CD4-positive, alpha-beta T cell (primary cell): ENCODE data around the gene PSMD3. TPM values are rescaled to one million over a fixed set of nuclear protein-coding genes. Genes with fewer than 3 reads are reported as not detected.

ENCODE experiments used
- ATAC-seq: fragments of 200-7000 bp; cut with Tn5 transposase; one replicate; pipeline ENCODE4 v1.10.0; 2022; ENCODE audit warnings: mild to moderate bottlenecking; ENCODE audit not compliant: poor library complexity
- CTCF ChIA-PET: fragments of 350-600 bp; sonication (Branson Sonifier 250); formaldehyde crosslinking; loops from one replicate; lab custom pipeline; 2021; ENCODE audit warnings: antibody characterized with exemption, inconsistent platforms; lab: Charles Lee
- POLR2A ChIA-PET: fragments of 350-600 bp; sonication (Branson Sonifier 250); formaldehyde crosslinking; loops from one replicate; lab custom pipeline; 2021; ENCODE audit warnings: antibody characterized with exemption, inconsistent platforms; lab: Charles Lee
- DNase-seq, 14 experiments: peaks; one replicate each; pipeline ENCODE4 v3.0.0-alpha.2; 2013 to 2020; ENCODE audit warnings: mixed read lengths in 2 of 14
- H3K27ac ChIP-seq, 2 donors: one replicate each; pipeline versions ENCODE4 v1.5.1 to v1.7.0; 2013; ENCODE audit warnings: low read length in 2 of 2, low read depth in 1 of 2, mild to moderate bottlenecking in 1 of 2
- H3K27me3 ChIP-seq, 2 experiments: 1 replicate in 1 of 2; 2 replicates in 1 of 2; pipeline versions ENCODE4 v1.6.1 to v1.7.0; 2013; ENCODE audit warnings: low read length in 2 of 2, control low read depth in 1 of 2, mild to moderate bottlenecking in 1 of 2, moderate library complexity in 1 of 2; ENCODE audit not compliant: insufficient read depth in 2 of 2, control insufficient read depth in 1 of 2
- H3K36me3 ChIP-seq: one replicate; pipeline ENCODE4 v1.6.1; 2013; ENCODE audit warnings: low read length, control low read depth; ENCODE audit not compliant: insufficient read depth
- H3K4me1 ChIP-seq: one replicate; pipeline ENCODE4 v1.6.1; 2013; ENCODE audit warnings: low read length, control low read depth; ENCODE audit not compliant: insufficient read depth
- H3K4me3 ChIP-seq: one replicate; pipeline ENCODE4 v1.5.1; 2013; ENCODE audit warnings: mild to moderate bottlenecking, low read length, moderate library complexity
- H3K9me3 ChIP-seq, 2 experiments: 1 replicate in 1 of 2; 2 replicates in 1 of 2; pipeline versions ENCODE4 v1.6.1 to v1.7.0; 2013; ENCODE audit warnings: low read length in 2 of 2, mild to moderate bottlenecking in 2 of 2, control low read depth in 1 of 2, moderate library complexity in 1 of 2; ENCODE audit not compliant: control insufficient read depth in 1 of 2, insufficient read depth in 1 of 2
- H3K27ac Mint-ChIP-seq: one replicate; pipeline ENCODE4 v1.8.0; 2020; ENCODE audit warnings: mixed read lengths
- H3K27me3 Mint-ChIP-seq: one replicate; pipeline ENCODE4 v1.8.0; 2021; ENCODE audit warnings: mixed read lengths
- H3K36me3 Mint-ChIP-seq: one replicate; pipeline ENCODE4 v1.8.0; 2021; ENCODE audit warnings: low read depth, mixed read lengths
- H3K4me1 Mint-ChIP-seq: one replicate; pipeline ENCODE4 v1.8.0; 2021; ENCODE audit warnings: low read depth, mixed read lengths
- H3K4me3 Mint-ChIP-seq: one replicate; pipeline ENCODE4 v1.8.0; 2020; ENCODE audit warnings: mild to moderate bottlenecking, mixed read lengths
- H3K9me3 Mint-ChIP-seq: one replicate; pipeline ENCODE4 v1.8.0; 2020; ENCODE audit warnings: mixed read lengths
- CTCF ChIP-seq: fragments of 200-600 bp; IDR thresholded peaks from one replicate; pipeline ENCODE4 v1.8.0; 2022; ENCODE audit warnings: antibody characterized with exemption, mild to moderate bottlenecking
- intact Hi-C, 2 experiments: fragments of 100-400 bp; cut with DNase I in 1 of 2; cut with micrococcal nuclease in 1 of 2; formaldehyde crosslinking; loops; one replicate each; pipeline versions ENCODE4 v1.15.1 to v1.9.0; 2023 to 2025; cut with DNase I, micrococcal nuclease
- total RNA-seq, 174 experiments: library from RNA in 2 of 174; stranded (reverse) in 2 of 174; gene quantifications; one replicate each; pipeline ENCODE4 v1.2.3 and lab custom pipeline; 2021 to 2026

The PSMD3 gene
- total RNA-seq, 2 experiments from 2014 or later = 66.7 to 71.9 TPM

GRCh38 chr17:39952680-39953470 lies 27.7 kb upstream of the PSMD3 start:
- peaks cover 25% of the 10 kb centered on the region for H3K4me1 Mint-ChIP-seq
- H3K4me3 ChIP-seq = peak overlapping the region; percentile 66

GRCh38 chr17:39953471-39953888 lies 27.1 kb upstream of the PSMD3 start:
- Histone ChIP-seq H3K36me3 (no peaks in the 10 kb centered on the region), H3K9me3 (no peaks in the 10 kb centered on the region), H3K4me1 (peaks cover 19% of the 10 kb centered on the region), H3K27ac (peak overlapping the region; percentile 22 to 41), H3K27me3 (no peaks in the 10 kb centered on the region), H3K4me3 (peak overlapping the region; percentile 66)
- peak overlapping the region; percentile 90 for H3K4me3 Mint-ChIP-seq
- no peaks in the 10 kb centered on the region for H3K9me3 Mint-ChIP-seq
- ChIA-PET POLR2A (interaction anchor here (1.0 to 3.6 kb wide), 4 partner anchors 27 to 173 kb away, joined by 3 to 46 read pairs (median 5); partner anchors contain the start of genes LRRC3C, ORMDL3 and PSMD3), CTCF (interaction anchor here (1.4 to 2.9 kb wide), 2 partner anchors 27 to 332 kb away, joined by 4 to 22 read pairs; partner anchors contain the start of gene PSMD3)
- H3K27ac Mint-ChIP-seq = peak overlapping the region; percentile 77
- H3K27me3 Mint-ChIP-seq = no peaks in the 10 kb centered on the region
- H3K36me3 Mint-ChIP-seq = no peaks in the 10 kb centered on the region
- DNase-seq (no peak), ATAC-seq (no peak)
- H3K4me1 Mint-ChIP-seq = peaks cover 21% of the 10 kb centered on the region
- TF ChIP-seq CTCF = no peak
- intact Hi-C loops = loop anchor here in 1 of 2 experiments (1.0 to 10.0 kb wide), 2 partner anchors 26 to 319 kb away; partner anchors contain the start of genes LRRC3C, ORMDL3 and STARD3

More at GRCh38 chr17:39952680-39953470, 27.7 kb upstream of the PSMD3 start:
- H3K9me3 ChIP-seq = no peaks in the 10 kb centered on the region
- ChIA-PET POLR2A (interaction anchor here (1.0 to 3.6 kb wide), 4 partner anchors 26 to 223 kb away, joined by 3 to 46 read pairs (median 5); partner anchors contain the start of genes LRRC3C, MIEN1, ORMDL3 and PSMD3), CTCF (interaction anchor here (2.9 kb wide), 1 partner anchor 27 kb away, joined by 22 read pairs; the partner anchor contains the start of gene PSMD3)
- peak overlapping the region; percentile 22 to 41 for H3K27ac ChIP-seq
- H3K4me3 Mint-ChIP-seq = peak overlapping the region; percentile 90
- no peaks in the 10 kb centered on the region for H3K36me3 Mint-ChIP-seq
- H3K27me3 ChIP-seq = no peaks in the 10 kb centered on the region
- DNase-seq (peak; percentile 90 to 99 (median 98)), ATAC-seq (peak; percentile 86)
- no peak for TF ChIP-seq CTCF
- no peaks in the 10 kb centered on the region for H3K36me3 ChIP-seq
- H3K9me3 Mint-ChIP-seq = no peaks in the 10 kb centered on the region
- H3K27ac Mint-ChIP-seq = peak overlapping the region; percentile 77
- intact Hi-C loops = loop anchor here in 1 of 2 experiments (1.0 to 10.0 kb wide), 2 partner anchors 26 to 318 kb away; partner anchors contain the start of genes LRRC3C, ORMDL3 and STARD3
- H3K27me3 Mint-ChIP-seq = no peaks in the 10 kb centered on the region
- H3K4me1 ChIP-seq = peaks cover 20% of the 10 kb centered on the region

GRCh38 chr17:39954876-39955275 lies 25.7 kb upstream of the PSMD3 start:
- Mint-ChIP-seq H3K4me3 (peak overlapping the region; percentile 60), H3K27ac (no peak overlapping the region), H3K9me3 (no peaks in the 10 kb centered on the region), H3K4me1 (peaks cover 22% of the 10 kb centered on the region), H3K36me3 (no peaks in the 10 kb centered on the region), H3K27me3 (no peaks in the 10 kb centered on the region)
- H3K27ac ChIP-seq = no peak overlapping the region
- no peak for TF ChIP-seq CTCF
- H3K9me3 ChIP-seq = no peaks in the 10 kb centered on the region
- no peak for DNase-seq
- no peak for ATAC-seq
- no peaks in the 10 kb centered on the region for H3K36me3 ChIP-seq
- ChIA-PET CTCF (interaction anchor here (1.4 to 2.9 kb wide), 2 partner anchors 25 to 333 kb away, joined by 4 to 22 read pairs; partner anchors contain the start of gene PSMD3), POLR2A (interaction anchor here (0.6 to 3.6 kb wide), 3 partner anchors 26 to 274 kb away, joined by 3 to 46 read pairs (median 4); partner anchors contain the start of gene PSMD3)
- no peaks in the 10 kb centered on the region for H3K27me3 ChIP-seq
- no peak overlapping the region for H3K4me3 ChIP-seq
- peaks cover 24% of the 10 kb centered on the region for H3K4me1 ChIP-seq
- intact Hi-C loops = loop anchor here in 1 of 2 experiments (10.0 kb wide), 1 partner anchor 320 kb away; the partner anchor contains the start of gene STARD3
